NCI-H446 (cell line): Measurements from ENCODE around the gene OR52I1.

Experiments
- DNase-seq, 2 experiments: peaks; one replicate each; lab custom pipeline; 2025; lab: John Stamatoyannopoulos, UW

The OR52I1 gene, protein sequence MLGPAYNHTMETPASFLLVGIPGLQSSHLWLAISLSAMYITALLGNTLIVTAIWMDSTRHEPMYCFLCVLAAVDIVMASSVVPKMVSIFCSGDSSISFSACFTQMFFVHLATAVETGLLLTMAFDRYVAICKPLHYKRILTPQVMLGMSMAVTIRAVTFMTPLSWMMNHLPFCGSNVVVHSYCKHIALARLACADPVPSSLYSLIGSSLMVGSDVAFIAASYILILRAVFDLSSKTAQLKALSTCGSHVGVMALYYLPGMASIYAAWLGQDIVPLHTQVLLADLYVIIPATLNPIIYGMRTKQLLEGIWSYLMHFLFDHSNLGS

DNA sequence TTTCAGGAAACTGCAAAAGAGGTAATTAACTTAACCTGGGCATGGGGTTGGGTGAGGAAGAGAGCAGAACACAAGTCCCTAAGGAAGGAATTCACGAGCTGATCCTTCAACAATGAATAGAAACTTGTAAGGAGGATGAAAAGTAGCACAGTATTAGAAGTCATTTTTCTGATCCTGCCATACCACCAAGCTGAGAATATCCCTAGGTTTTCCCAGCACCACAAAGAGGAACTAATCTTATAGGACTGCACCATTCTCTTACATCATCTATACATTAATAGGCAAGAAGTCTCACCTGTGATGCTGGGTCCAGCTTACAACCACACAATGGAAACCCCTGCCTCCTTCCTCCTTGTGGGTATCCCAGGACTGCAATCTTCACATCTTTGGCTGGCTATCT lies at the start of gene OR52I1:
OR52I1 (plus strand) TSS at position 301 of the 400 bp plus-strand sequence; CDS start at position 301, 0 bp downstream.
- no peak for DNase-seq

DNA sequence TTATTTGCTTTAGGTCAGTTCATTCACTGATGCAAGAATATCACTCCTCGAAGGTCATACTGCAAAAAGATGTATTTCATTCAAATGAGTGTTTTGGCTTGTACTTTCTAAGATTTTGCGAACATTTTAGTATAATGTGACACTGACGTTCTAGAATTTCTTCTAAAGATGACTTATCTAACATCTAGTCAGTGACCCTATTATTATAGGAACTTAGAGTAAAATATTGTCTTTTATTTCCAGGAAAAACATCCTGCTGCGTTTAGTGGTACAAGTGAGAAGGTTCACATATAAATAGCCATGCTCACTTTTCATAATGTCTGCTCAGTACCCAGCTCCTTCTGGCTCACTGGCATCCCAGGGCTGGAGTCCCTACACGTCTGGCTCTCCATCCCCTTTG lies 48.9 kb upstream of the OR52I1 start, which contains the start of gene OR52M1:
OR52M1 (plus strand) TSS at position 301 of the 400 bp plus-strand sequence; CDS start at position 301, 0 bp downstream.
- no peak for DNase-seq

DNA sequence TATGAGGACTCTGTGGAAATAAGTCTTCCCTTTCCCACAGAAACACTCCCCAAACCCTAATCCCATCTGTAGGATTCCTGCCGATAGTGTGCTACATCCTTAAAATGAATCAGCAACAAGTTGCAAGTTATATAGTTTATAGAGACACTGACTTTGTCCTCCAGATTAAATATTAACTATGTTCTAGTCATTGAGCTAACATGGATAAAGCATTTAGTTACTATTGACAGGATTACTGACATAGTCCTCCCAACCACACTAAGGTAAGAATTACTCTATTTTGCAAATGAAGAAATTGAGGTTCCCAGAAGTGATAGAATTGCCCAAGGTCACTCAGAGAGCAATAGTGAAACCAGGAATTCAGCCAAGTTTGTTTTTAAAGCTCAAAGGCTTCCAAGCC lies 47.0 kb upstream of the OR52I1 start:
- no peak for DNase-seq

- no peak for DNase-seq
Observed at GRCh38 chr11:4547416-4547815, 46.4 kb upstream of the OR52I1 start.

- no peak for DNase-seq
Observed at GRCh38 chr11:4551346-4551979, 42.4 kb upstream of the OR52I1 start.

- no peak for DNase-seq
Observed at GRCh38 chr11:4559527-4560440, 34.1 kb upstream of the OR52I1 start.

DNA sequence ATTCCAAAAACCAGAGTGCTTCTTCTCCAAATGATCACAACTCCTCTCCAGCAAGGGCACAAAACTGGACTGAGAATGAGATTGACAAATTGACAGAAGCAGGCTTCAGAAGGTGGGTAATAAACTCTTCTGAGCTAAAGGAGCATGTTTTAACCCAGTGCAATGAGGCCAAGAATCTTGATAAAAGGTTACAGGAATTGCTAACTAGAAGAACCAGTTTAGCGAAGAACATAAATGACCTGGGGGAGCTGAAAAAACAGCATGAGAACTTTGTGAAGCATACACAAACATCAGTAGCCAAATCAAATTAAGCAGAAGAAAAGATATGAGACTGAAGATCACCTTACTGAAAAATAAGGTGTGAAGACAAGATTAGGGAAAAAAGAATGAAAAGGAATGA lies 33.4 kb upstream of the OR52I1 start:
- no peak for DNase-seq

DNA sequence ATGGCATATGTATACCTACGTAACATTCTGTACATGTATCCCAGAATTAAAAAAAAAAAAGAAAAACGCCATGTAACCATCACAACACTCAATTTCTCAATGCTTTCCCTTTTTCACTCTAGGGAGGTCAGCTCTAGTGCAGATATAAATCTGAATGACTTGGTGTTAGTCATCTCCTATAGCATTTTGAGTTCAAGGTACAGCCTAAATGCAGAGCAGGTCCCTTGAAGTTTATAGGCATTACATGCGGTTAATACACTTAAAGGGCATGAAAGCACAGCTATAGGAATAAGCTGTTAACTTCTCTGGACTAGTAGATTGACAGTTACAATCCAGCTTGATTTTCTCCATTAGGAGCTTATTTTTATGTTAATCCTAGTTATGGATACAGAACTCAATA lies 28.5 kb upstream of the OR52I1 start:
- no peak for DNase-seq

DNA sequence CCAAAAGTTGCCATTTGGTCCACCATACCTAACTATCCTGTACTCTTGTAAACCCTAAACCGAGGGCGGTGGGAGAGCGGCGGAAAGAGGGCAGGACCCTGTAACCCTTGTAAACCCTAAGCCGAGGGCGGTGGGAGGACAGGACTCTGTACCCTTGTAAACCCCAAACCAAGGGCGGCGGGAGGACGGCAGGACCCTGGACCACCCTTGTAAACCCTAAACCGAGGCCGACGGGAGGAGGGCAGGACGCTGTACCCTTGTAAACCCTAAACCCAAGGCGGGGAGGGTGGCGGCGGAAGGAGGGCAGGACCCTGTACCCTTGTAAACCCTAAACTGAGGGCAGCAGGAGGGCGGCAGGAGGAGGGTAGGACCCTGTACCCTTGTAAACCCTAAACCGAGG lies 24.8 kb upstream of the OR52I1 start:
- no peak for DNase-seq

DNA sequence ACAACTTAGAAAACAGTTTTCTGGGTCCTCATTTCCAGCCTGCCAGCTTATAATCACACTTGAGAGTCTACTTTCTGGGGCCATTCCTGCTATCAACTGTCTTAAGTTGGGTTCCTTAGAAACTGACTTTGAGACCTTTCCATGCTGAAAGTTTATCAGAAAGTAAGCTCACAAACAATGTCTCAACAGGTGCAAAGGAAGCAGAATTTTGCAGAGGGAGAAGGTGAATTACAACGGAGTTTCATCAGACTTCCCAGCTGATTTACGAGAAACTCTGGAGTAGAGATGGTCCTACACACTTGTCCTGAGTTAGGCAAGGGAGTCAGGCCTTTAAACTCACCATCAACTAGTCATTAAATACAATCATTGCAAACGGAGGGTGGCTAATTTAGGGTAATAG lies 17.0 kb upstream of the OR52I1 start:
- DNase-seq = no peak

GRCh38 chr11:4577761-4578160 lies 16.1 kb upstream of the OR52I1 start:
- DNase-seq = no peak

DNA sequence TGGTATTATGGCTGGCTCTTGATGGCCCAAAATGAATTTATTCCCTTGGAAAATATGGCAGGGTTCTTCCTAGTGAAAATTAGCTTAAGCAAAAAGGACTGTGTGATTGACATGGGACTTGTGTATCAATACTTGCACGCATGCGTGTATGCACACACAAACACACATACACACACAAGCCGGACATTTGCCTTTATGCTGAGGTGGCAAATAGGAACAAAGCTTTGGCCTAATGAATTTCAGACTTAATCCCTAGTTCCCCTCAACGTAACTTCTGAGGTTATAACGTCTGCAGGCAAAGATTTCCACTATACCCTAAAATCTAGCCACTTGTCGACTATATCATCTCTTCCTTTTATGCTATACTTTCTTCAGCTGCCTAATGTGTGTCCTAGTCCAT lies 15.2 kb upstream of the OR52I1 start:
- no peak for DNase-seq

- no peak for DNase-seq
Observed at GRCh38 chr11:4580124-4580523, 13.7 kb upstream of the OR52I1 start.

DNA sequence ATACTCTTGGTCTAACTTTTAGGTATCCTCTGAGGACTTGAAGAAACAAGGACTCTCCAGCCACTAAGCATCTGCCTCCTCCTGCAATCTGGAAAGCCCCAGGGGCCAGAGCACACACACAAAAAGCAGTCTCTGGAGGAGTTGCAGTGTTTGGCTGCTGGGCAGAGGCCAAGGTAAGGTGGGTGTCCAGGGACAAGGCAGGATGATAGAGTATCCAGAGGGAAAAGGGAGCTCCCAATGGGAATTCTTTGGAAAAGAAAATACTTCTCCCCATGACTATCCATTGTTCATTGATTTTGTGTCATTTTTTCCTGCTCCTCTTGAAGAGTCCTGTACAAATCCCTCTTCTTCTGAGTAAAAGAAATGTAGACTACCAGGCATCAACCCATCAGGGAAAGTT lies 12.4 kb upstream of the OR52I1 start, which contains the start of gene OR52I2:
OR52I2 (plus strand) TSS at position 301 of the 400 bp plus-strand sequence.
- DNase-seq = no peak

GRCh38 chr11:4589017-4589416 lies 4.8 kb upstream of the OR52I1 start:
- no peak for DNase-seq

- no peak for DNase-seq
Observed at GRCh38 chr11:4605057-4605456, 11.2 kb downstream of the OR52I1 start.

DNA sequence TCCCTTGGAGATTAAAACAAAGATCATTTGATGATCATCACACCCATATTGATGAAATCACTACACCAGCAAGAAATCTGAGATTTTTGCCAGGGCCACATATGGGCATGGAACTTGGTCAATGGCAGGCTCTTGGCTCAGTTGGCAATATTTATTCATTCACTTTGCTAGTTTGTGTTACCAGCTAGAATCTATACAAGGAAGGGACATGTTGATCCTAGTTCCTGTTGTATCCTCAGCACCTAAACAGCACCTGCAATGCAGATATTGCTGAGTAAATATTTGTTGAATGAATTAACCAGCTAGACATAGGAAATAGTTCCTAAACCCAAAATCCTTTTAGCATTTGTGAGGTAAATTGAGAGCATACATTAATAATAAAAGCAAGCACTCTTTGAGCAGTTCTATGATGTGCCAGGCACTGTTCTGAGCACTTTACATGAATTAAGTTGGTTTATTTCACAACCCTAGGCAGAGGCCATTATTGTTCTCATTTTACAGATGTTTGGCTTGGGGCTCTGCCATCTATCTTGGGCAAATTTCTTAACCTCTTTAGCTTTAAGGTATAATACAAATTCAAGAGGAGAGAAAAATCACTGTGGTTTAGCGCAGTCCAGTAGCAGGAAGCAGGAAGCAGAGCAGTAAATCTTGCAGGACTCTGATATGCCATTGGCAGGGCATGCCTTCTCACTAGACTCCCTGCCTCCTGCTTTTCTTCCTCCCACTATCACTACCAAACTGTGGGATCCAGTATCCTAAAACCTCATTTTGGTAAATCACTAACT lies 12.6 kb downstream of the OR52I1 start:
- no peak for DNase-seq

DNA sequence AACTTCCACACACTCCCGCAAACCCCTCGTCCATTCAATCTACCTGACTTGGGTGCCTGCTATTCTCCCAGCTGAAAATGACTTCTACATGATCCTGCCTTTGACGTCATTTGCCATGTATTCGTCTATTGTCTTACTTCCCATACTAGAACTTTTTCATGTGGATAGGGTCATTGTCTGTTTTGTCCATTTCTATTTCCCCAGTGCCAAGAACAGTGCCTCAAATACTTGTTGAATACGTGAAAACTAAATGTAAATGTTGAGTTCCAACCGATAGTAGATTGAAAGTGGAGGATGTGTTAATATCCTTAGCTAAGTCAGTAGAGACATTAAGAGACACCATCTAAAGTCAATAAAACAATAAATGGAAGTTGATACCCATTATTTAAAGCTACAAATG lies 13.3 kb downstream of the OR52I1 start:
- no peak for DNase-seq

DNA sequence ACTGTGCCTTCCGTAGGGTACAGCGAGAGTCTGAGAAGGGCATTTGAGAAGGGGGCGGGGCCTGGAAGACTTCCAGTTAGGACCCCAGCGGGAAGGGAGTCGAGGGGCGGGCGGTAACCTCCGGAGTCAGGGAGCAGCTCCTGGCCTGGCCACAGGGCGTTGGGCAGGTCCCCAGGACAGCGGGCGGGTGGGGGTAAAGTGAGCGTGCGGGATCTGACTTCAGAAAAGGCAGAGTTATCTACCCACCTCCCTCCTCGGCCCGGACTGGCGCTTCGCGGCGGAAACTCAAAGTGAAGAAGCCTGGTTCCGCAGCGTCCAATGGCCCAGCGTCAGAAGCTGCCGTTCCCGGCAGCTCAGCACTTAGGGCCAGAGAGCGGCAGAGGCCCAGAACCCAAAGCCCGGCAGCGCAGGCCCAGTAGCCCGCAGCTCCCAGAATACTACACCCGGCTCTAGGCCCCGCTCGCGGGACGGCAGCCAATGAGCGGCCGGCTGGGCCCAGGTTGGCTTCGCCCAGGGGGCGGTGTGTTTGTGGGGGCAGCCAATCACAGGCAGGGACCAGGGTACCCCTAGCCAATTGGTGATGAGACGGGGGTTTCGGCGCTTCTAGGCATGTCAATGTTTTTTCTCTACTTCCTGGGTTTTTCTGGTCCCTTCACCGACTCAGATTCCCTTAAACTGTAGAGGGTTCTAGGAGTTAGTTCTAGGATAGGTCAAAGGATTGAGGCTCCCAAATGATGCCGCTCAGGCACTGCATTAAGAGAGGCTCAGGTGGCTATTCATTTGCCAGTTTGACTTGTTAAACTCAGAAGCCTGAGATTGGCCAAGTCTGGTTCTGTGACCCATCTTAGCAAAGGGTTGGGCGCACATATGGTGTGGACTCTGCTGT lies 14.2 kb downstream of the OR52I1 start, which contains the start of gene TRIM68:
TRIM68 (minus strand) TSS at position 451 of the 886 bp plus-strand sequence. CDS start 2,727 bp downstream, outside the sequence.
- DNase-seq = peak; percentile 89 to 98

GRCh38 chr11:4610258-4610935 lies 16.6 kb downstream of the OR52I1 start:
- no peak for DNase-seq
